Measurements from ENCODE around the gene HNRNPA3.
"Not testable (repeated sequence)": the region's sequence is repeated elsewhere in the genome, so short reads cannot be mapped to it uniquely, and the experiment has no call there.

The HNRNPA3 gene

GRCh38 chr2:177234267-177234666 is 21.7 kb downstream of the HNRNPA3 start:
- no peak for DNase-seq

DNA sequence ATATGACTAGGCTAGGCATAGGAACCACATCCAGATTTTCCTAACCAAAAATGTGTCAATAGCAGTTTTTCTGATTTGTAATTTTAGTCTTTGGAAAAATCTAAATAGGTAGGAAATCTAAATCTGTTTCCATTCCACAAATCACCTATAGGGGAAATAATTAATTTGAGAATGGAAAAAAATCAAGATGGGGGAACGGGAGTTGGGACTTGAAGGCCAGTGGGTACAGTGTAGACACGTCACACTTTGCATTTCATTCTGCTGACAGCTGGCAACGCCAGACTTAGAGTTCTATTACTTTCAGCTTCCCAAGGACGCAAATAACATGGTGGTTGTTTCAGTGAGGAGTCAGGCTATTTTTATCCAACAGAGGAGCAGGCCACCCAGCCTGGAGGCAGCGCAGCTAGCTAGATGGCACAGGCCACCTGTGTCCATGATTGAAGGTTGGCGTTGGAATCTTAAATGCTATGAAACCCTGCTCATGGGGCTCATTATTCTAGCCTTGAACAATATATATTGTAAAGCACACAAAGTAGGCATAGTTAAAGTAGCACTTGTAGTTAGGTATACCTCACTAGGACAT is 23.4 kb downstream of the HNRNPA3 start:
- no peak for DNase-seq

GRCh38 chr2:177237932-177238331 is 25.3 kb downstream of the HNRNPA3 start:
- DNase-seq = no peak

- DNase-seq = no peak
These were observed 26.5 kb downstream of the HNRNPA3 start for GRCh38 chr2:177239053-177239452.

DNA sequence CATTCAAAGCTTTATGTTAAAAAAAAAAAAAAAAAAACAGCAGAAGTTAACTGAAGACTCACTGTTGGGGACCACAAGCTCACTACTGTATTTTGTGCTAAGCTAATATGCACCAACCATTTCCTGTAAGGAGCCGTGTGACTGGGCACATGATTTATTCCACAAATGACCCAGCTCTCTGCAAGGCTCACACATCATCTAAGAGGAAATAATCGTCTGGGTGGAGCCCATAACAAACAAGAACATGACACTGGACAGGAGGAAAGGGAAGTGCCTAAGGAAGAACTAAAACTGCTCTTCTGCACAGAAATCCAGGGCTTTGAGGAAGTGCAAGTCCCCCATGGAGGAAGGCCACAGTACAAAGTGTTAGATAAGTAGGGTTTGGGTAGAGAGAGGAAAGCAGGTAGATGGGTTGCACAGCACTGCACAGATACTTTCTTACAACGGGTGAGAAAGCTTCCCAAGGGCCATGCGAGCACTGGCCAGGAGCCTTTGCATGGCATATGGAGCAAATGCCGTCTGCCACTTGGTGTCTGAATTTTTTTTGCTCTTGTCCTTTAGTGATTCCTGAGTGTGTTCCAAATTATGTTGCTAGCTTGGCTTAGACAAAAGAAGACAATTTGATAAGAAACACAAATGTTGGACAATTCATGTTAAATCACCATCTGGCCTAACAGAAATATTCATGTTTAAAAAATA is 27.5 kb downstream of the HNRNPA3 start:
- DNase-seq = no peak

GRCh38 chr2:177241711-177242120 is 29.1 kb downstream of the HNRNPA3 start:
- no peak for DNase-seq

GRCh38 chr2:177242121-177242987 is 29.8 kb downstream of the HNRNPA3 start:
- peak in 1 of 2 experiments; percentile 12 for DNase-seq

DNA sequence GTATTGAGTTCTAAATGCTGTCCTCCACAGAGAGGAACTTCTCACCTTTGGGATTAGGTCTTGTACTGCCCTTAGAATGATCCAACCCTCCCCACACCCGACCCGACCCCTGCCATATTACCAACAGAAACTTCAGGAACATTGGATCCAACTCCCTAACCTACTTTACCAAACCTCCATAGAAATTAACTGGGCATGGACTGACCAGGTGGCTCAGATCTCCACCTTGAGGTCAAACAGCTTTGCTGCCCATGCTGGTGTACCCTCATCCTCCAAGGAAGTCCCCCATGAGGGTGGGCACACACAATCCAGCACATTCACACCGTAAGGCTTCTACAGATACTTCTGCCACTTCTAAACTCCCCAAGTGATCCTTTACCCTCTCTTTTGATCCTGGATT is 30.5 kb downstream of the HNRNPA3 start:
- DNase-seq = no peak

DNA sequence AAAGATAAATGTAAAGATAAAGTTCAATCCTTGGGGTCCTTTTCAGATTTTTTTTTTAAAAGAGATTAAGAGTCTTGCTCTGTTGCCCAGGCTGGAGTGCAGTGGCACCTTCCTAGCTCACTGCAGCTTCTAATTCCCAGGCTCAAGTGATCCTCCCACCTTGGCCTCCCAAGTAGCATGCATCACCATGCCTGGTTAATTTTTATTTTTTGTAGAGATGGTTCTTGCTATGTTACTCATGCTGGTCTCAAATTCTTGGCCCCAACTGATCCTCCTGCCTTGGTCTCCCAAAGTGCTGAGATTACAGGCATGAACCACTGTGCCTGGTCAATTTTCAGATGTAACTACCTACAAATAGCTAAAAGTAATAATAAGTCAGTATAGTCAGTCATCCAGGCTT is 30.9 kb downstream of the HNRNPA3 start:
- no peak for DNase-seq

DNA sequence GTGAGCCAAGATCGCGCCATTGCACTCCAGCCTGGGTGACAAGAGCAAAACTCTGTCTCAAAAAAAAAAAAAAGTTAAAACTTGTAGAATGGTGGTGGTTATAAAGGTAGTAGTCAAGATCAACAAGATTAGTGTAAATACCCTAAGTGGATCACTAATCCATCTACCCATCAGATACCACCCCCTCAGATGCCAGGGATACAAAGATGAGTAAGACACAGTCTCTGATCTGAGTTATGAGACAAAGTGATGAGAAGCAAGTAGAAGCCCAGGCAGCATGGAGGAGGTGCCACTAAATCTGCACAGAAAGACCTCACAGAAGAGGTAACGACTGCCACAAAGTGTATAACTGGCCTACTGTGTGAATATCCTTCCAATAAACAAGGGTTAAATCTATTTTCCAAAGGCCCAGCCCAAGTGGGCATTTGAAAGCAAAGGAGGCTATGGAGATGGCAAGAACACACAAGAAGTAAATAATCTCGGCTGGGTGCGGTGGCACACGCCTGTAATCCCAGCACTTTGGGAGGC is 31.7 kb downstream of the HNRNPA3 start:
- DNase-seq = no peak

DNA sequence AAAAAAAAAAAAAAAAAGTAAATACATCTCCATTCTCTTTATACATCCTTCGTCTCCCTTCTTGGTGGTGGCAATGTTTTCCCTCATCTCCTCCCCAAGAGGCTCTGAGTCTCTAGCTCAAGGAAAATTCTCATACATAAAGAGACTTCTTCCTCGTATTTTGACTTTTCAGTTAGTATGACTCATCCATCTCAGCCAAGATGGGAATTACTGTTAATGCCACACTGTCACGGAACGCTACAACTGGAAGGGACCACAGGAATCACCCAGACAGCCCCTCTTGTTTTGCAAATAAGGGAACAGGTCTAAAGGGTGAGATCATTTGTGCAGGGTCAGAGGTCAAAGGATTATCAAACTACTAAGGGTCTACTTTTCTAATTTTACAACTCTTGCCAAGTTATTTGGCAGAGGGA is 32.4 kb downstream of the HNRNPA3 start:
- no peak for DNase-seq

GRCh38 chr2:177246000-177246399 is 33.4 kb downstream of the HNRNPA3 start:
- DNase-seq = no peak

- not testable (repeated sequence) for DNase-seq
These were observed 34.0 kb downstream of the HNRNPA3 start for GRCh38 chr2:177246523-177247030.

GRCh38 chr2:177247693-177248262 is 35.2 kb downstream of the HNRNPA3 start:
- no peak for DNase-seq

DNA sequence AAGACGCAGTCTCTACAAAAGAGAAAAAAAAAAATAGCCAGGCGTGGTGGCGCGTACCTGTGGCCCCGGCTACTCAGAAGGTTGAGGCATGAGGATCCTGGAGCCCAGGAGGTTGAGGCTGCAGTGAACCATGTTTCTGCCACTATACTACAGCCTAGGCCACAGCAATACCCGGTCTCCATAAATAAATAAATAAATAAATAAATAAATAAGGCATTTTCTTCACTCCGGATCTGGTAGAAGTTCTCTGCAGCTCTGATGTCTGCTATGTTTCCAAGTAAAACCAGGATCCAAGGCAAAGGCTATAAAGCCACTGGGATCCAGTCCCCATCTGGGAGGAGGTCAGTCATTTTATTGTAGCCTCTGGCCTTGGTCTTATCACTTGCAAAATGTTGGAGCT is 36.4 kb downstream of the HNRNPA3 start:
- DNase-seq = no peak

GRCh38 chr2:177250461-177250860 is 37.9 kb downstream of the HNRNPA3 start:
- DNase-seq = no peak

- DNase-seq = no peak
These were observed 38.6 kb downstream of the HNRNPA3 start for GRCh38 chr2:177251165-177251542.

- no peak for DNase-seq
These were observed 40.4 kb downstream of the HNRNPA3 start for GRCh38 chr2:177252808-177253531.

DNA sequence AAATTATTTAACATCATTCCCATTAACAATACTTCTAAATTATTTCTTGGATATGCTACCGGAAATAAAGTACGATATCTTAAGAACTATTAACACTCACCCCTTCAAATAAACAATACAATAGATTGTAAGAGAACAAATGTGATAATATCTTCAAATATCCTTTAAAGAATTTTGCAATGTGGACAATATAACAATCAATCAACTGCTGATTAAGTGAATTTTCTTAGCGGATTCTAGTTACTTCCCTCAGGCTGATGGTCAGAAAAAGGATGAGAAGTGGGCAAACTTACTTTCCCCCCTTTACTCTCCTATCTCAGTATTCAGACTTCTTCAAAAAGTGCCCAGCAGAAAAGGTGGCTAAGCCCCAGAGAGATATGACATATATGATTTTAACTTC is 41.1 kb downstream of the HNRNPA3 start:
- no peak for DNase-seq

DNA sequence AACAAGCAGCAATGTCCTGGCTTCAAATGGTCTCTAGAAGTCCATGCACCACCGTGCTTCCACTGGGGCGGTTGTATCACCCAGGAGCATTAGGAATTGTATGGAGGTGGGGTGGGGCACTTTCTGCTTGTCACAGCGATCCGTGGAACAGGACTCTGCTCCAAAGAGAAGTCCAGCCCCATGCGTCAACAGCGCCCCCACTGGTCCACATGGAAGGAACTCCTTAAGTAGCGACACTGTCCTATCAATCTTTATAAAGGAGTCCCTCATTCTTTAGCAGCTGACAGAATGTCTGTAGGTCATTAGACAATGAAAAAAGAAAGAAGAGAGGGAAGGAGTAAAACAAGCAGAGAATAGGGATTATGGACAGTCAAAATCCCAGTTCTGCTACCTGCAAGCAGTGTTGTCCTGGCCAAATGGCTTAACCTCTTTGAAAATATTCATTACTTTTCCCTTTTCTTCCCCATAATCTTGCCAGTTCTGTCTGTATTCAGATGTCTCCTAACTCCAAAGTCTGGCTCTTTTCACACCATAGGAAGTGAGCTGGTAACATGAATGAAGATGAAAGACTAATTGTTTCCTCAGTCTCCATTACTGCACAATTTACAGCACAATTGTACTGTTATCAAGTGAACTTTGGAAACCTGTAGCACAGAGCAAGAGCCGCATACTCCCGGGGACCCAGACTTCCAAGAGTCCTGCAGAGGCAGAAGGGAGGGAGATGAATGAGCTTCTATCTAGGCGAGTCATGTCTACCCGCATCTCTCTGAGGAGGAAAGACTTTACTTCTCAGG is 42.0 kb downstream of the HNRNPA3 start:
- no peak for DNase-seq

GRCh38 chr2:177255227-177255601 is 42.6 kb downstream of the HNRNPA3 start:
- no peak for DNase-seq

GRCh38 chr2:177256026-177256425 is 43.4 kb downstream of the HNRNPA3 start:
- DNase-seq = no peak

All from NCI-H1930 (cell line).